SU-DHL-6 (cell line): ENCODE data around the gene ANGPTL8.

Source experiments
- H2AFZ ChIP-seq: fragments of 200-600 bp; sonication (generic); 2 replicates; pipeline ENCODE4 v1.6.1; 2014; ENCODE audit warnings: low read depth, mild to moderate bottlenecking, moderate library complexity, mixed read lengths, antibody characterized with exemption, low read length; ENCODE audit not compliant: severe bottlenecking
- H3F3A ChIP-seq: fragments of 200-600 bp; shearing (Covaris generic); 2 replicates; pipeline ENCODE4 v1.6.0; 2016; ENCODE audit warnings: antibody characterized with exemption, mild to moderate bottlenecking; ENCODE audit not compliant: insufficient read depth
- H3K27ac ChIP-seq: fragments of 200-600 bp; sonication (generic); 2 replicates; pipeline ENCODE4 v1.5.1; 2016; ENCODE audit warnings: low read depth, mild to moderate bottlenecking, low read length, moderate library complexity, mixed read lengths
- H3K27me3 ChIP-seq: fragments of 200-600 bp; sonication (generic), shearing (Covaris generic); 2 replicates; pipeline ENCODE4 v1.6.0; 2014; ENCODE audit warnings: mild to moderate bottlenecking, low read length
- H3K36me3 ChIP-seq: fragments of 200-600 bp; sonication (generic); 2 replicates; pipeline ENCODE4 v1.6.1; 2014; ENCODE audit warnings: mild to moderate bottlenecking, low read length, mixed read lengths
- H3K4me2 ChIP-seq: fragments of 300-600, 200-600 bp; shearing (Covaris generic), sonication (generic); 2 replicates; pipeline ENCODE4 v1.6.0; 2014; ENCODE audit warnings: low read length, low read depth, mild to moderate bottlenecking; ENCODE audit not compliant: poor library complexity, severe bottlenecking
- H3K4me3 ChIP-seq: fragments of 200-600 bp; sonication (generic); 2 replicates; pipeline ENCODE4 v1.5.1; 2014; ENCODE audit warnings: antibody characterized with exemption, low read length, mild to moderate bottlenecking, mixed read lengths; ENCODE audit not compliant: insufficient read depth, poor library complexity, severe bottlenecking
- H3K79me2 ChIP-seq: fragments of 200-600 bp; sonication (generic); 2 replicates; pipeline ENCODE4 v1.6.1; 2014; ENCODE audit warnings: mild to moderate bottlenecking, low read length, moderate library complexity; ENCODE audit not compliant: insufficient read depth
- H3K9ac ChIP-seq: fragments of 200-600 bp; sonication (generic); 2 replicates; pipeline ENCODE4 v1.7.0; 2014; ENCODE audit warnings: mild to moderate bottlenecking, low read length
- H3K9me2 ChIP-seq: fragments of 200-600 bp; sonication (generic); replicated peaks from 2 replicates; pipeline ENCODE4 v1.6.1; 2014; ENCODE audit warnings: low read length; ENCODE audit not compliant: insufficient read depth
- H3K9me3 ChIP-seq: fragments of 200-600 bp; sonication (generic); 2 replicates; pipeline ENCODE4 v1.6.1; 2014; ENCODE audit warnings: low read length, mixed read lengths; ENCODE audit not compliant: insufficient read depth
- H4K20me1 ChIP-seq: fragments of 200-600 bp; sonication (generic); 2 replicates; pipeline ENCODE4 v1.6.1; 2014; ENCODE audit warnings: low read depth, mild to moderate bottlenecking, antibody characterized with exemption, low read length, moderate library complexity, mixed read lengths
- EZH2phosphoT487 ChIP-seq: fragments of 200-600 bp; sonication (generic), shearing (Covaris generic); conservative IDR thresholded peaks from 2 replicates; pipeline ENCODE4 v1.6.1; 2018; ENCODE audit warnings: mild to moderate bottlenecking, antibody characterized with exemption, low read length, moderate library complexity, mixed read lengths
- TF ChIP-seq, protein P1 (sequence below): fragments of 200-600 bp; sonication (generic); IDR thresholded peaks from one replicate; pipeline ENCODE4 v1.5.1; 2017; ENCODE audit warnings: antibody characterized with exemption, mild to moderate bottlenecking, low read length, moderate library complexity; ENCODE audit not compliant: insufficient read depth, poor library complexity, severe bottlenecking

The ANGPTL8 gene

DNA sequence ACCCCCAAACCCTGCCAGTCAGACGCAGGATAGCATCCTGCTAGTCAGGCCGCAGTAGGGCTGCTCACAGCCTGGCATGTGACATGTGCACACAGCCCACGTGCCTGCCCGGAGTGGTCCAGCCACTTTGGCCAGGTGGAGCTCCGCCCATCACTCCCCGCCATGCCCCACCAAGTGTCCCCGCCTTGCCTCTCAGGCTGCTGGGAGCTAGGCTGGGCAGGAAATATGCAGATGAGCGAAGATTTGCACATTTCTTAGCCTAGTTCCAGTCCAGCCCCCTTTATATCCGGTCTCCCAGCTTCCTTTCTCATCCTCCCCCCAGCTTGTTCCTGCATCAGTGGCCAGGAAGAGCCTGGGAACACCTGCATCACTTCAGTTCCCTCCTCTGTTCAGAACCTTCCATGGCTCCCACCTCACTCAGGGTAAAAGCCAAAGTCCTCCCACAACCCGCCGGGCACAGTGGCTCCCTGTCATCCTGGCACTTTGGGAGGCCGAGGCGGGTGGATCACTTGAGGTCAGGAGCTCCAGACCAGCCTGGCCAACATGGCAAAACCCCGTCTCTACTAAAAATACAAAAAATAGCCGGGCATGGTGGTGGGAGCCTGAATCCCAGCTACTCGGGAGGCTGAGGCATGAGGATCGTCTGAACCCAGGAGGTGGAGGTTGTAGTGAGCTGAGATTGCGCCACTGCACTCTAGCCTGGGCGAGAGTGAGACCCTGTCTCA is 25.2 kb downstream of the ANGPTL8 start:
- H3K36me3 ChIP-seq = no peaks in the 10 kb centered on the region
- no peaks in the 10 kb centered on the region for H4K20me1 ChIP-seq
- no peaks in the 10 kb centered on the region for H3K9me2 ChIP-seq
- no peaks in the 10 kb centered on the region for H3K27me3 ChIP-seq
- no peak overlapping the region for H3K4me2 ChIP-seq
- H3K9me3 ChIP-seq = no peaks in the 10 kb centered on the region
- no peaks in the 10 kb centered on the region for H3F3A ChIP-seq
- H3K4me3 ChIP-seq = no peak overlapping the region
- no peak overlapping the region for H3K9ac ChIP-seq
- H3K79me2 ChIP-seq = no peaks in the 10 kb centered on the region
- H2AFZ ChIP-seq = no peak overlapping the region
- TF ChIP-seq, protein P1, sequence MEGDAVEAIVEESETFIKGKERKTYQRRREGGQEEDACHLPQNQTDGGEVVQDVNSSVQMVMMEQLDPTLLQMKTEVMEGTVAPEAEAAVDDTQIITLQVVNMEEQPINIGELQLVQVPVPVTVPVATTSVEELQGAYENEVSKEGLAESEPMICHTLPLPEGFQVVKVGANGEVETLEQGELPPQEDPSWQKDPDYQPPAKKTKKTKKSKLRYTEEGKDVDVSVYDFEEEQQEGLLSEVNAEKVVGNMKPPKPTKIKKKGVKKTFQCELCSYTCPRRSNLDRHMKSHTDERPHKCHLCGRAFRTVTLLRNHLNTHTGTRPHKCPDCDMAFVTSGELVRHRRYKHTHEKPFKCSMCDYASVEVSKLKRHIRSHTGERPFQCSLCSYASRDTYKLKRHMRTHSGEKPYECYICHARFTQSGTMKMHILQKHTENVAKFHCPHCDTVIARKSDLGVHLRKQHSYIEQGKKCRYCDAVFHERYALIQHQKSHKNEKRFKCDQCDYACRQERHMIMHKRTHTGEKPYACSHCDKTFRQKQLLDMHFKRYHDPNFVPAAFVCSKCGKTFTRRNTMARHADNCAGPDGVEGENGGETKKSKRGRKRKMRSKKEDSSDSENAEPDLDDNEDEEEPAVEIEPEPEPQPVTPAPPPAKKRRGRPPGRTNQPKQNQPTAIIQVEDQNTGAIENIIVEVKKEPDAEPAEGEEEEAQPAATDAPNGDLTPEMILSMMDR = no peak
- no peak for TF ChIP-seq EZH2phosphoT487
- no peak overlapping the region for H3K27ac ChIP-seq

DNA sequence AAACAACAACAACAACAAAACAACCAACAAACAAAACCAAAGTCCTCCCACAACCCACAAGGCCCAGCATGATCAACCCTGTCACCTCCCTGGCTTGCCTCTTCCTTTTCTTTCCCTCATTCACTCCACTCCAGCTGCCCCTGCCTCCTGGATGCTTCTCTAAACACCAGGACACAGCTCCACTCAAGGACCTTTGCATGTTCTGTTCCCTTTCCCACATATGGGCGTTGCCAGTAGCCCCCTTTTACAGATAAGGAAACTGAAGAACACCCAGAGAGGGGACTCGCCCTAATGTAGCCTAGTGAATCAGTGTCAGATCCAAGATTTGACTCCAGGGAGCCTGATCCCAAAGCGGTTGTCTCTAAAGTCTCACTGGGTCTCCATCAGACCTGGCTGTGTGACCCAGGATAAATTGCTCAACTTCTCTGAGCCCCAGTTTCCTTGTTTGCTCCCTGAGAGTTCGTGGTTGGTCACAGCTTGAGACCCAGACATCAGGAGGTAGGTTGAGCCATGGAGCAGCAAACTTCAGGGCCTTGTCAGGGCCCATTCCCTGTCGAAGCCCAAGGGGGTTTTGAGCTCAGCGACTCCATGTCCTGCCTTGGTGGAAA is 25.9 kb downstream of the ANGPTL8 start:
- Histone ChIP-seq H3F3A (no peaks in the 10 kb centered on the region), H3K4me3 (no peak overlapping the region), H3K4me2 (no peak overlapping the region), H3K79me2 (no peaks in the 10 kb centered on the region), H3K27ac (no peak overlapping the region), H3K27me3 (no peaks in the 10 kb centered on the region), H4K20me1 (no peaks in the 10 kb centered on the region), H3K9me3 (no peaks in the 10 kb centered on the region), H3K9me2 (no peaks in the 10 kb centered on the region), H3K36me3 (no peaks in the 10 kb centered on the region), H2AFZ (no peak overlapping the region), H3K9ac (no peak overlapping the region)
- TF ChIP-seq EZH2phosphoT487 = no peak
- TF ChIP-seq, protein P1 = no peak

DNA sequence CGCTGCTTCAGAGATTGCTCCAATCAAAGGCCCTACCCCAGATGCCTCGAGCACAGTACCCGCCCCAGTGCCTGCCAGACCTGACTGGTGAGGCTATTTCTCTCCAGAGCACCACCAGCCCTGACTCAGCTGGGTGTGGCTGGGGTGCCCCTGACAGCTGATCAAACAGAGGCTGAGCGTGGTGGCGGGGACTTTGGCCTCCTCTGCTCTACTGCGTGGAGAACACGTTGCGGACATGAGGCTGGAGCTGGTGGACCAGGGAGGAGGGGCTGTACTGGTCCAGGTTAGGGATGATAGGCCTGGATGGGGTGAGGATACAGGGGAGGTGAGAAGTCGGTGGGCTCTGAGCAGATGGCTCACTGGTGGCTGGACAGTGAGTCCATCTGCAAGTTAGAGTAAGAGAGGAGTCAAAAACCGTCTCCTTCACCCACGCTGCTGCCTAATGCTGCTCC is 26.4 kb downstream of the ANGPTL8 start:
- no peak overlapping the region for H3K4me2 ChIP-seq

More for the DNA sequence above, 26.4 kb downstream of the ANGPTL8 start:
- no peak overlapping the region for H3K27ac ChIP-seq
- H3K27me3 ChIP-seq = no peaks in the 10 kb centered on the region
- no peak for TF ChIP-seq EZH2phosphoT487
- TF ChIP-seq, protein P1 = no peak
- H3K9ac ChIP-seq = no peak overlapping the region
- H3K9me3 ChIP-seq = no peaks in the 10 kb centered on the region
- H3F3A ChIP-seq = no peaks in the 10 kb centered on the region
- H3K36me3 ChIP-seq = no peaks in the 10 kb centered on the region
- no peak overlapping the region for H3K4me3 ChIP-seq
- H2AFZ ChIP-seq = no peak overlapping the region
- no peaks in the 10 kb centered on the region for H3K79me2 ChIP-seq
- H3K9me2 ChIP-seq = no peaks in the 10 kb centered on the region
- H4K20me1 ChIP-seq = no peaks in the 10 kb centered on the region
